SK-N-SH (cell line): Measurements from ENCODE around the gene RBCK1. TPM values are rescaled to one million over a fixed set of nuclear protein-coding genes. Genes with fewer than 3 reads are reported as not detected.
A peak's percentile ranks its signal among the peaks of the same experiment; 100 is the strongest.

Experiments used
- CTCF ChIA-PET: fragments of 300-600, 350-600 bp; formaldehyde crosslinking; extraction: SDS; loops from one replicate; lab custom pipeline; 2021; lab: Yijun Ruan, JAX
- POLR2A ChIA-PET: fragments of 350-600 bp; sonication (Branson Sonifier 250); formaldehyde crosslinking; extraction: SDS; loops from one replicate; lab custom pipeline; 2020; ENCODE audit warnings: antibody characterized with exemption, inconsistent platforms; lab: Yijun Ruan, JAX
- DNase-seq: peaks from one replicate; pipeline ENCODE4 v3.0.0; 2012
- H2AFZ ChIP-seq: fragments of 200-600 bp; sonication (generic); 2 replicates; pipeline ENCODE4 v1.8.1; 2016; ENCODE audit warnings: antibody characterized with exemption, mild to moderate bottlenecking, low read depth
- H3F3A ChIP-seq: fragments of 200-600 bp; sonication (generic); replicated peaks from 2 replicates; pipeline ENCODE3; 2016; ENCODE audit warnings: antibody characterized with exemption, mild to moderate bottlenecking; ENCODE audit not compliant: insufficient read depth
- H3K27ac ChIP-seq, 2 experiments: fragments of 200-500 bp in 1 of 2; fragments of 200-600 bp in 1 of 2; sonication (Bioruptor generic) in 1 of 2; sonication (generic), shearing (Covaris generic) in 1 of 2; 2 replicates each; pipeline versions ENCODE4 v1.5.1 to v1.6.1; 2014 to 2016; ENCODE audit warnings: low read depth in 2 of 2, inconsistent platforms in 1 of 2, low read length in 1 of 2, mild to moderate bottlenecking in 1 of 2, mixed read lengths in 1 of 2
- H3K27me3 ChIP-seq: fragments of 200-600 bp; sonication (generic), shearing (Covaris generic); 2 replicates; pipeline ENCODE4 v1.6.1; 2016; ENCODE audit warnings: mixed run types; ENCODE audit not compliant: insufficient read depth
- H3K36me3 ChIP-seq, 2 experiments: fragments of 200-500 bp in 1 of 2; fragments of 200-600 bp in 1 of 2; sonication (Bioruptor generic) in 1 of 2; sonication (generic) in 1 of 2; replicated peaks in 1 of 2; 2 replicates each; pipeline versions ENCODE3 to v1.5.1; 2014 to 2016; ENCODE audit warnings: low read length in 1 of 2, mild to moderate bottlenecking in 1 of 2; ENCODE audit not compliant: insufficient read depth in 2 of 2, control insufficient read depth in 1 of 2
- H3K4me1 ChIP-seq, 2 experiments: fragments of 200-500 bp in 1 of 2; fragments of 200-600 bp in 1 of 2; sonication (Bioruptor generic) in 1 of 2; sonication (generic), shearing (Covaris generic) in 1 of 2; 2 replicates each; pipeline versions ENCODE4 v1.5.1 to v1.6.1; 2014 to 2016; ENCODE audit warnings: low read depth in 1 of 2, low read length in 1 of 2, mixed run types in 1 of 2; ENCODE audit not compliant: insufficient read depth in 2 of 2, control insufficient read depth in 1 of 2
- H3K4me2 ChIP-seq: fragments of 200-600 bp; sonication (generic), shearing (Covaris generic); 2 replicates; pipeline ENCODE4 v1.6.1; 2017; ENCODE audit warnings: mixed run types
- H3K4me3 ChIP-seq, 2 experiments: fragments of 200-500 bp in 1 of 2; fragments of 200-600 bp in 1 of 2; sonication (Bioruptor generic) in 1 of 2; sonication (generic), shearing (Covaris generic) in 1 of 2; 2 replicates each; pipeline versions ENCODE4 v1.5.1 to v1.8.1; 2014 to 2016; ENCODE audit warnings: low read depth in 2 of 2, inconsistent platforms in 1 of 2, low read length in 1 of 2, mild to moderate bottlenecking in 1 of 2, mixed read lengths in 1 of 2, moderate library complexity in 1 of 2
- H3K79me2 ChIP-seq: fragments of 200-600 bp; sonication (generic); 2 replicates; pipeline ENCODE4 v1.8.1; 2017; ENCODE audit warnings: mild to moderate bottlenecking; ENCODE audit not compliant: insufficient read depth
- H3K9ac ChIP-seq: fragments of 200-600 bp; sonication (generic); 2 replicates; pipeline ENCODE4 v1.6.1; 2017; ENCODE audit warnings: mixed run types
- H3K9me2 ChIP-seq: fragments of 200-600 bp; sonication (generic); 2 replicates; pipeline ENCODE4 v1.6.1; 2017; ENCODE audit warnings: mixed run types
- H3K9me3 ChIP-seq: fragments of 200-600 bp; sonication (generic); 2 replicates; pipeline ENCODE4 v1.6.1; 2017; ENCODE audit warnings: mixed run types, mild to moderate bottlenecking, moderate library complexity
- H4K20me1 ChIP-seq: fragments of 200-600 bp; sonication (generic); 2 replicates; pipeline ENCODE4 v1.6.1; 2017; ENCODE audit warnings: mild to moderate bottlenecking, mixed run types; ENCODE audit not compliant: insufficient read depth
- CHD2 ChIP-seq: fragments of 150-350 bp; IDR thresholded peaks from 2 replicates; pipeline ENCODE4 v1.6.1; 2018; ENCODE audit warnings: low read length; ENCODE audit not compliant: partially characterized antibody
- EP300 ChIP-seq, 2 experiments: IDR thresholded peaks; 2 replicates each; pipeline versions ENCODE4 v1.4.0 to v1.6.1; 2012; ENCODE audit warnings: borderline replicate concordance in 1 of 2, low read depth in 1 of 2, low read length in 1 of 2
- FOXJ3 ChIP-seq: sonication (generic); formaldehyde crosslinking; IDR thresholded peaks from 2 replicates; pipeline ENCODE4 v1.5.1; 2020; ENCODE audit warnings: mild to moderate bottlenecking, missing genetic modification reagents
- GABPA ChIP-seq: IDR thresholded peaks from 2 replicates; pipeline ENCODE4 v1.4.0; 2012; ENCODE audit warnings: low read depth, mild to moderate bottlenecking
- JUND ChIP-seq: IDR thresholded peaks from 2 replicates; pipeline ENCODE4 v1.4.0; 2012
- MXI1 ChIP-seq: IDR thresholded peaks from 2 replicates; pipeline ENCODE4 v1.6.1; 2012; ENCODE audit warnings: mild to moderate bottlenecking, low read depth, low read length, improper control_type of control experiment
- POLR2AphosphoS5 ChIP-seq: IDR thresholded peaks from 2 replicates; pipeline ENCODE4 v1.6.1; 2012; ENCODE audit warnings: low read depth, low read length
- RAD21 ChIP-seq: IDR thresholded peaks from 2 replicates; pipeline ENCODE4 v1.6.1; 2012; ENCODE audit warnings: mild to moderate bottlenecking, low read length
- SIN3A ChIP-seq: IDR thresholded peaks from 2 replicates; pipeline ENCODE4 v1.6.1; 2012; ENCODE audit warnings: low read depth, mild to moderate bottlenecking, low read length, moderate library complexity, borderline replicate concordance
- SMC3 ChIP-seq: IDR thresholded peaks from 2 replicates; pipeline ENCODE4 v1.6.1; 2012; ENCODE audit warnings: low read depth, low read length, improper control_type of control experiment
- TAF1 ChIP-seq: IDR thresholded peaks from 2 replicates; pipeline ENCODE4 v1.6.1; 2012; ENCODE audit warnings: low read depth, mild to moderate bottlenecking, low read length, moderate library complexity, borderline replicate concordance
- TEAD4 ChIP-seq: IDR thresholded peaks from 2 replicates; pipeline ENCODE4 v1.4.0; 2012; ENCODE audit warnings: mild to moderate bottlenecking, borderline replicate concordance; ENCODE audit not compliant: insufficient read depth
- USF1 ChIP-seq: IDR thresholded peaks from 2 replicates; pipeline ENCODE4 v1.4.0; 2012; ENCODE audit warnings: low read depth, borderline replicate concordance
- USF2 ChIP-seq: fragments of 150-350 bp; IDR thresholded peaks from 2 replicates; pipeline ENCODE4 v1.6.1; 2017; ENCODE audit warnings: antibody characterized with exemption, low read length, low read depth, borderline replicate concordance
- YY1 ChIP-seq: IDR thresholded peaks from 2 replicates; pipeline ENCODE4 v1.4.0; 2012; ENCODE audit warnings: low read depth, mild to moderate bottlenecking
- WGBS: methylation state at CpG from one replicate; pipeline ENCODE4 v1.1.6; 2017; ENCODE audit warnings: low lambda C conversion rate; 5-methylcytosine and 5-hydroxymethylcytosine counted together
- polyA plus RNA-seq, 3 experiments: library from polyadenylated mRNA; depleted of rRNA; stranded (reverse); fragments of >200 nt; gene quantifications; 2 replicates each; pipeline ENCODE4 v1.2.3, GENCODE V29; 2012
- TF ChIP-seq, protein P1 (sequence below): IDR thresholded peaks from 2 replicates; pipeline ENCODE4 v1.4.0; 2012; ENCODE audit warnings: low read depth

RBCK1 gene
- polyA plus RNA-seq, 1 of the 3 experiments (the other 2 are of a cell fraction): 105 TPM

- ChIA-PET CTCF (interaction anchor here (3.9 kb wide), 1 partner anchor 11 kb away, joined by 15 read pairs; no protein-coding TSS in a partner anchor), POLR2A (no interaction called here)
- H3F3A ChIP-seq: peaks cover 4% of the 10 kb centered on the region
- peaks cover 25 to 46% of the 10 kb centered on the region in 2 experiments for H3K36me3 ChIP-seq
- H3K9me2 ChIP-seq: no peaks in the 10 kb centered on the region
- TF ChIP-seq POLR2AphosphoS5 (no peak), USF2 (no peak), FOXJ3 (no peak), JUND (no peak), SMC3 (no peak), EP300 (IDR thresholded peaks at IDR 0.05; ENCODE audit: borderline replicate concordance in 1 of 2, low read depth in 1 of 2, low read length in 1 of 2) (no peak), CHD2 (no peak), GABPA (no peak), RAD21 (no peak), TEAD4 (no peak), SIN3A (no peak), MXI1 (no peak), USF1 (no peak), YY1 (no peak)
- TF ChIP-seq, protein P1, sequence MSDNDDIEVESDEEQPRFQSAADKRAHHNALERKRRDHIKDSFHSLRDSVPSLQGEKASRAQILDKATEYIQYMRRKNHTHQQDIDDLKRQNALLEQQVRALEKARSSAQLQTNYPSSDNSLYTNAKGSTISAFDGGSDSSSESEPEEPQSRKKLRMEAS: no peak
- H4K20me1 ChIP-seq: no peaks in the 10 kb centered on the region
- no peak overlapping the region for H3K4me2 ChIP-seq
- no peak overlapping the region for H3K27ac ChIP-seq
- peaks cover 11% of the 10 kb centered on the region; the same call in 1 of the 2 replicates for H3K79me2 ChIP-seq
- no peak for DNase-seq
- WGBS: 92% methylated on average over 26 of the region's 32 CpGs
- no peaks in the 10 kb centered on the region for H3K9me3 ChIP-seq
- no peak overlapping the region for H2AFZ ChIP-seq
- H3K27me3 ChIP-seq: no peaks in the 10 kb centered on the region
- H3K4me3 ChIP-seq: no peak overlapping the region
- H3K9ac ChIP-seq: no peak overlapping the region
- H3K4me1 ChIP-seq: no peaks in the 10 kb centered on the region
Observed at GRCh38 chr20:419556-420165, 11.6 kb downstream of the RBCK1 start.

DNA sequence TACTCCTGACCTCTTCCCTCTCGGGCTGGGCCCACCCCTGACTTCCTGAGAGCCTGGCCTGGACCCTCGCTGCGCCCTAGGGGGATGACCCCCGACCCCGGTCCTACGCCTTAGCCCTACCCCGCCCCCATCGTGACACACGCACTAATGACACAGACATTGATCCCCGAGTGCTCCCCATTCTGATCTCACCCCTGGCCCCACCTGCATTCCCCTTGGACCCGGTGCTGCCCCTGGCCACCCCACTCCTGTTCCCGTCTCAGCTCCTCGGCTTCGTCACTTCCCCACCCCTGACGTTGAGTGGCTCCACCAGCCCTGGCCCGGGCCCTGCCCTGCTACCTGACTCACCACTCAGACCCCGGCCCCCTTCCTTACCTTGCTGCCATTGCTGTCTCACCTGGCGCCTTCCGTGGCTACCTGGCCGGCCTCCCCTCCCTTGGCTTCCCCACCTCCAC is 12.1 kb downstream of the RBCK1 start:
- H3K9ac ChIP-seq: no peak overlapping the region
- CTCF ChIA-PET: interaction anchor here (3.9 kb wide), 1 partner anchor 11 kb away, joined by 15 read pairs; no protein-coding TSS in a partner anchor
- TF ChIP-seq, protein P1: no peak
- no peak for TF ChIP-seq TAF1
- TF ChIP-seq, all 33 proteins: peak for 0
- Histone ChIP-seq H3K9me3 (no peaks in the 10 kb centered on the region), H3K36me3 (peaks cover 26 to 46% of the 10 kb centered on the region in 2 experiments), H2AFZ (no peak overlapping the region), H3K79me2 (peaks cover 5% of the 10 kb centered on the region; the same call in 1 of the 2 replicates), H3K4me1 (no peaks in the 10 kb centered on the region), H3K9me2 (no peaks in the 10 kb centered on the region), H3K27me3 (no peaks in the 10 kb centered on the region), H3K27ac (no peak overlapping the region), H3K4me2 (no peak overlapping the region), H4K20me1 (no peaks in the 10 kb centered on the region), H3F3A (peaks cover 4% of the 10 kb centered on the region), H3K4me3 (no peak overlapping the region)
- WGBS: 97% methylated on average over 20 of the region's 20 CpGs
- POLR2A ChIA-PET: interaction anchor here (0.7 kb wide), 1 partner anchor 13 kb away, joined by 3 read pairs; no protein-coding TSS in a partner anchor
- DNase-seq: peak; percentile 37
